CD14-positive monocyte (primary cell): ENCODE results near the gene DRD2. TPM values are rescaled to one million over a fixed set of nuclear protein-coding genes. Genes with fewer than 3 reads are reported as not detected.

Experiments used
- DNase-seq, 3 donors: peaks; one replicate each; pipeline ENCODE4 v3.0.0-alpha.2; 2011 to 2022
- H2AFZ ChIP-seq: 2 replicates; pipeline ENCODE4 v1.6.0; 2012; ENCODE audit warnings: mild to moderate bottlenecking, low read depth, low read length, inconsistent platforms; ENCODE audit not compliant: insufficient read depth, poor library complexity, severe bottlenecking
- H3K27ac ChIP-seq, 2 donors: 1 replicate in 1 of 2; 2 replicates in 1 of 2; pipeline ENCODE4 v1.5.1; 2012 to 2013; ENCODE audit warnings: low read length in 2 of 2, control low read depth in 1 of 2, inconsistent platforms in 1 of 2, low read depth in 1 of 2, mild to moderate bottlenecking in 1 of 2
- H3K27me3 ChIP-seq, 2 donors: one replicate each; pipeline versions ENCODE4 v1.6.0 to v1.6.1; 2011 to 2013; ENCODE audit warnings: low read length in 2 of 2; ENCODE audit not compliant: control insufficient read depth in 2 of 2, insufficient read depth in 2 of 2
- H3K36me3 ChIP-seq, 2 donors: replicated peaks in 1 of 2; 1 replicate in 1 of 2; 2 replicates in 1 of 2; pipeline versions ENCODE4 v1.5.1 to v1.6.1; 2012 to 2013; ENCODE audit warnings: low read length in 2 of 2, control low read depth in 1 of 2, inconsistent platforms in 1 of 2, mild to moderate bottlenecking in 1 of 2; ENCODE audit not compliant: insufficient read depth in 2 of 2, control insufficient read depth in 1 of 2
- H3K4me1 ChIP-seq, 2 donors: 1 replicate in 1 of 2; 2 replicates in 1 of 2; pipeline versions ENCODE4 v1.5.1 to v1.6.1; 2012 to 2013; ENCODE audit warnings: low read length in 2 of 2, control low read depth in 1 of 2, inconsistent platforms in 1 of 2, mild to moderate bottlenecking in 1 of 2, moderate library complexity in 1 of 2; ENCODE audit not compliant: insufficient read depth in 2 of 2, control insufficient read depth in 1 of 2
- H3K4me2 ChIP-seq: replicated peaks from 2 replicates; pipeline ENCODE3; 2012; ENCODE audit warnings: low read length, moderate library complexity, mild to moderate bottlenecking; ENCODE audit not compliant: poor library complexity, severe bottlenecking; ENCODE audit errors: extremely low read depth
- H3K4me3 ChIP-seq, 3 experiments: fragments of 200-600 bp in 1 of 3; sonication (generic) in 1 of 3; replicated peaks in 1 of 3; 1 replicate in 2 of 3; 2 replicates in 1 of 3; pipeline ENCODE4 v1.5.1; 2011 to 2013; ENCODE audit warnings: low read length in 3 of 3, mild to moderate bottlenecking in 3 of 3, control low read depth in 2 of 3, low read depth in 2 of 3, inconsistent platforms in 1 of 3, moderate library complexity in 1 of 3
- H3K79me2 ChIP-seq: 2 replicates; pipeline ENCODE4 v1.6.0; 2012; ENCODE audit warnings: mild to moderate bottlenecking, control low read depth, inconsistent platforms, low read length, moderate library complexity; ENCODE audit not compliant: insufficient read depth
- H3K9ac ChIP-seq: 2 replicates; pipeline ENCODE4 v1.6.0; 2017; ENCODE audit warnings: low read length, mild to moderate bottlenecking; ENCODE audit not compliant: insufficient read depth, poor library complexity, severe bottlenecking
- H3K9me3 ChIP-seq, 2 donors: replicated peaks in 1 of 2; 1 replicate in 1 of 2; 2 replicates in 1 of 2; pipeline versions ENCODE4 v1.5.1 to v1.6.1; 2012 to 2013; ENCODE audit warnings: low read length in 2 of 2, control low read depth in 1 of 2; ENCODE audit not compliant: control insufficient read depth in 1 of 2, insufficient read depth in 1 of 2
- H4K20me1 ChIP-seq: 2 replicates; pipeline ENCODE4 v1.6.0; 2012; ENCODE audit warnings: mild to moderate bottlenecking, low read length, control low read depth, moderate library complexity; ENCODE audit not compliant: insufficient read depth
- H3K27ac Mint-ChIP-seq, 7 donors: one replicate each; pipeline ENCODE4 v1.8.0; 2020; ENCODE audit warnings: mild to moderate bottlenecking in 7 of 7, mixed read lengths in 7 of 7, moderate library complexity in 6 of 7, inconsistent platforms in 2 of 7
- H3K27me3 Mint-ChIP-seq, 3 donors: one replicate each; pipeline ENCODE4 v1.8.0; 2021 to 2022; ENCODE audit warnings: low read depth in 3 of 3, mild to moderate bottlenecking in 3 of 3, mixed read lengths in 3 of 3, moderate library complexity in 3 of 3, inconsistent platforms in 1 of 3
- H3K36me3 Mint-ChIP-seq, 2 donors: one replicate each; pipeline ENCODE4 v1.8.0; 2020; ENCODE audit warnings: mixed read lengths in 2 of 2, inconsistent platforms in 1 of 2, mild to moderate bottlenecking in 1 of 2
- H3K4me1 Mint-ChIP-seq: one replicate; pipeline ENCODE4 v1.8.0; 2020; ENCODE audit warnings: mild to moderate bottlenecking, mixed read lengths
- H3K4me3 Mint-ChIP-seq, 2 donors: one replicate each; pipeline ENCODE4 v1.8.0; 2020; ENCODE audit warnings: mild to moderate bottlenecking in 2 of 2, mixed read lengths in 2 of 2, moderate library complexity in 1 of 2
- H3K9me3 Mint-ChIP-seq, 7 donors: one replicate each; pipeline ENCODE4 v1.8.0; 2020 to 2022; ENCODE audit warnings: mixed read lengths in 7 of 7, mild to moderate bottlenecking in 6 of 7, moderate library complexity in 6 of 7, inconsistent platforms in 2 of 7
- CTCF ChIP-seq: fragments of 200-600 bp; IDR thresholded peaks from one replicate; pipeline ENCODE4 v1.8.0; 2022; ENCODE audit warnings: antibody characterized with exemption, mild to moderate bottlenecking
- WGBS: methylation state at CpG from one replicate; pipeline ENCODE4 v1.1.5; 2013; ENCODE audit warnings: missing lambda C conversion rate; ENCODE audit not compliant: insufficient coverage; 5-methylcytosine and 5-hydroxymethylcytosine counted together
- intact Hi-C, 2 donors: fragments of 100-400 bp; cut with micrococcal nuclease; formaldehyde crosslinking; loops; one replicate each; pipeline versions ENCODE4 v1.15.0 to v1.15.1; 2023
- polyA plus RNA-seq, 3 donors: library from polyadenylated mRNA; depleted of rRNA in 1 of 3; unstranded in 2 of 3; stranded (reverse) in 1 of 3; fragments of 300-500 nt in 2 of 3; fragments of >200 nt in 1 of 3; fragmentation: Illumina TruSeq in 2 of 3; gene quantifications; 1 replicate in 2 of 3; 2 replicates in 1 of 3; pipeline ENCODE4 v1.2.3, GENCODE V29; 2012 to 2021

DRD2 gene
- polyA plus RNA-seq, 3 donors = not detected

DNA sequence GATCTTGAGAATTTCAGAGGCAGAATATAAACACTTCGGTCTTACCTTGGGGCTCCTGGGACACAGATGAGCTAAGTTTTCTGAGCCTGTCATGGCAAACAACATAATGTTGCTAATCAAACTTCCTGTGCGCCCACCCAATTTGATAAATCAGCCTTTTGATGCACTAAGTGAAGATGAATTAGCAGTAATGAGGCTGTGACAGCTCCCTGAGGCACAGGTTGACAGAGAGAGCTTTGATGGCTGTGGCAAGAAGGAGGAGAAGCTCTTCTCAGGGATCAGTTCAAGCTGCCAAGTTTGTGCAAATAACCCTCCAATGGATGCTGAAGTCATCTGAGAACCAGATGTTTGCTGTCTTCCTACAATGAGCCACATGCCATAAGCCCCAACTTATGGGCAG is 34.4 kb downstream of the DRD2 start:
- Histone ChIP-seq H3K4me2 (no peak overlapping the region), H2AFZ (no peak overlapping the region), H3K27me3 (peaks cover 0 to 2% of the 10 kb centered on the region in 2 donors), H3K4me1 (no peaks in the 10 kb centered on the region), H4K20me1 (no peaks in the 10 kb centered on the region), H3K9me3 (no peaks in the 10 kb centered on the region), H3K27ac (no peak overlapping the region), H3K79me2 (no peaks in the 10 kb centered on the region), H3K4me3 (no peak overlapping the region), H3K9ac (no peak overlapping the region), H3K36me3 (no peaks in the 10 kb centered on the region)
- Mint-ChIP-seq H3K27ac (no peak overlapping the region), H3K27me3 (peaks cover 6 to 12% (median 10%) of the 10 kb centered on the region in 3 donors), H3K36me3 (no peaks in the 10 kb centered on the region), H3K9me3 (peaks cover 0 to 2% (median 0%) of the 10 kb centered on the region in 7 donors), H3K4me1 (no peaks in the 10 kb centered on the region), H3K4me3 (no peak overlapping the region)
- intact Hi-C loops = no loop called here
- 100% methylated on average over 1 of the region's 2 CpGs for WGBS
- no peak for DNase-seq
- TF ChIP-seq CTCF = no peak

- Histone ChIP-seq H4K20me1 (no peaks in the 10 kb centered on the region), H2AFZ (no peak overlapping the region), H3K9me3 (no peaks in the 10 kb centered on the region), H3K9ac (no peak overlapping the region), H3K79me2 (no peaks in the 10 kb centered on the region), H3K27ac (no peak overlapping the region), H3K27me3 (peaks cover 0 to 2% of the 10 kb centered on the region in 2 donors), H3K4me3 (no peak overlapping the region), H3K36me3 (no peaks in the 10 kb centered on the region), H3K4me1 (no peaks in the 10 kb centered on the region), H3K4me2 (no peak overlapping the region)
- H3K9me3 Mint-ChIP-seq = peaks cover 0 to 5% (median 0%) of the 10 kb centered on the region in 7 donors
- no peaks in the 10 kb centered on the region for H3K4me1 Mint-ChIP-seq
- no peak for DNase-seq
- peaks cover 5 to 6% (median 5%) of the 10 kb centered on the region in 3 donors for H3K27me3 Mint-ChIP-seq
- 92% methylated on average over 1 of the region's 6 CpGs for WGBS
- intact Hi-C loops = no loop called here
- no peaks in the 10 kb centered on the region for H3K36me3 Mint-ChIP-seq
- H3K4me3 Mint-ChIP-seq = no peak overlapping the region
- no peak for TF ChIP-seq CTCF
- H3K27ac Mint-ChIP-seq = no peak overlapping the region
Measured at GRCh38 chr11:113436672-113437252, 38.4 kb downstream of the DRD2 start.
